ENCODE results near the gene EVX2. TPM values are rescaled to one million over a fixed set of nuclear protein-coding genes. Genes with fewer than 3 reads are reported as not detected.

Gene EVX2
- total RNA-seq, 1 experiment from 2014 or later: not detected

DNA sequence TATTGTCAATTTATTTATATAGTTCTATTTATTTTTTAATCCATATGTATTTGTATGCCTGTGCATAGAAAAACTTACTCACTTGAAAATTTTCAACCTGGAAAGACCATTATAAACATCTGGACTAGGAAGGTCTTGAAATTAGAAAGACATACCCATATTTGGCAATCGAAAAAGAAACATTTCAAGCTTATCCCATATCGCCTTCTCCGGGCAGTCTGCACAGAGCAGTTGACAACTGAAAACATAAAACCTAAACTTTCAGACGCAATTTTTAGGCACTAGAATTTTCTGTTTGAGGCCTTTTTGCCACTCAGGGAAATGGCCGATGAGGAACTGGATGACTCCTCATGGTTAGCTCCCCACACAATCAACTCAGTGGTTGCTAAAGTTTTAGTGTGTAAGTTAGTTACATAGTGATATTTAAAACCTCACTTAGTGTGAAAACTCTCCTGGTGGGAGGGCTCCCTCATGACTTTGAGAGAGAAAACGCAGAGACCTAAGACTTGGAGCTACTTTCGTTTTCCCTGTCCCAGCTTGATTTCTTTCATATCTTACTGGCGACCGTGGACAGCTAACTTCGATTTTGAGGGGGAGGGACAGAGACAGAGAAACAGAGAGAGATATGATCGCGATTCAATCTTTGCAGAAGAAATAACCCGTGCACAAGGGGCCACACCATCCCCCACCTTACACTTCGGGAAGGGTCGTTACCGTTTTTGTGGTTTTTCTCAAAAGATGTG, 12.7 kb upstream of the EVX2 start:
- DNase-seq (ENCODE audit: low read depth): peak; percentile 67

- no peak for DNase-seq (ENCODE audit: low read depth)
Observed at GRCh38 chr2:176095421-176095820, 11.7 kb upstream of the EVX2 start.

DNA sequence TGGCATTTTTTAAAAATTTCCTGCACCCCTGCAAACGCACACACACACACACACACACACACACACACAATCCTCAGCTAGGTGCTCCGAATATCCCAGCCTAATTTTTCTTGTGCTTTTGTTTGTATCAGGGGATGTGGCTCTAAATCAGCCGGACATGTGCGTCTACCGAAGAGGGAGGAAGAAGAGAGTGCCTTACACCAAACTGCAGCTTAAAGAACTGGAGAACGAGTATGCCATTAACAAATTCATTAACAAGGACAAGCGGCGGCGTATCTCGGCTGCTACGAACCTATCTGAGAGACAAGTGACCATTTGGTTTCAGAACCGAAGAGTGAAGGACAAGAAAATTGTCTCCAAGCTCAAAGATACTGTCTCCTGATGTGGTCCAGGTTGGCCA, 10.6 kb upstream of the EVX2 start:
- no peak for DNase-seq (ENCODE audit: low read depth)

DNA sequence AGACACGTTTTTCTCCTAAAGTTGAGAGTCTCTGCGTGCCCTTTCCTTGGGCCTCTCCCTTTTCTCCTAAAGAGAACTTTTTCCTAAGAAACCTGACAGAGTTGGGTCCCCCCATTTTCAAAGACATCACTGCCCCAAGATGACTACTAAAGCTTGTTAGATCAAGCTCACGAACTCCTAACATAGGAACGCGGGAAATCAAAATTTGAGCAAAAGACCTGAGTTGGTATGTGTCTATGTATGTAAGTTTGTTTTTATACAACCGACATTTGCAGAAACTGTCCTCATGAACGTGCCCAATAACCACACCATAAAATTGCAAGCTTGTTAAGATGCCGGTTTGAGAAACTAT, 10.1 kb upstream of the EVX2 start:
- DNase-seq (ENCODE audit: low read depth): no peak

DNA sequence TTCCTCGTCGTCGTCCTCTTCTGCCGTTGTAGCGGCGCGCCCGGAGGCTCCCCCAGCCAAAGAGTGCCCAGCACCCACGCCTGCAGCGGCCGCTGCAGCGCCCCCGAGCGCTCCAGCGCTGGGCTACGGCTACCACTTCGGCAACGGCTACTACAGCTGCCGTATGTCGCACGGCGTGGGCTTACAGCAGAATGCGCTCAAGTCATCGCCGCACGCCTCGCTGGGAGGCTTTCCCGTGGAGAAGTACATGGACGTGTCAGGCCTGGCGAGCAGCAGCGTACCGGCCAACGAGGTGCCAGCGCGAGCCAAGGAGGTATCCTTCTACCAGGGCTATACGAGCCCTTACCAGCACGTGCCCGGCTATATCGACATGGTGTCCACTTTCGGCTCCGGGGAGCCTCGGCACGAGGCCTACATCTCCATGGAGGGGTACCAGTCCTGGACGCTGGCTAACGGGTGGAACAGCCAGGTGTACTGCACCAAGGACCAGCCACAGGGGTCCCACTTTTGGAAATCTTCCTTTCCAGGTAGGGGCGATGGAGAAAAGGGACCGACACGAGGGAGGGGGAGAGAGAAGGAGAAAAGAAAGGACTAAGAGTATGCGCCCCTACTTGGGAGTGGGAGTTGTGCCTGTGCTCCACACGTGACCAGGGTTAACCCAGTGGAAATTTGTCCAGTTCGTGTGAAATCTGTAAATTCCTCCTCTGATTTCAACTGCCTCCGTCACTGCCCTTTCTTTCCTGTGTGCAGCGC, 9.6 kb upstream of the EVX2 start:
- DNase-seq (ENCODE audit: low read depth): peak; percentile 55

GRCh38 chr2:176092270-176093144, 8.7 kb upstream of the EVX2 start, which contains the start of gene HOXD13:
Gene HOXD13 (plus strand): TSS chr2:176092721. CDS start chr2:176092891, 170 bp downstream.
- DNase-seq (ENCODE audit: low read depth): peak; percentile 54

GRCh38 chr2:176091329-176092258, 7.8 kb upstream of the EVX2 start:
- no peak for DNase-seq (ENCODE audit: low read depth)

DNA sequence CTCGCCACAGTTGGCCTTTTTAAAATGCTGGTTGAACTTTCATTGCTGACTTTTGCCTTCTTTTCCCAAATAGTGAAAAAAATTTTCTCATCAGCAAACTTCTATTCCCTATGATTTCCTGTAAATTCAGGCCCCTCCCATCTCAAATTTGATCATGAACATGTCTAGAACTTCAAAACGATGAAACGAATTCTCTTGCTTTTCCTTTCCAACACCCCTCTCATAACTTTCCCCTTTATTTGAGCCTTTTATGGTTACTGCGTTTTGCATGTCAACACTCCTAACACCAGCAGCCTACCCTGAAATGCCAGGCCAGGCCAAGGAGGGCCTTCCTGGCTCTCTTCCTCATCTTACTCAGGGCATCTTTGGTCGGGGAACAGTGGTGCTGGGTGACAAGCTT, 7.1 kb upstream of the EVX2 start:
- no peak for DNase-seq (ENCODE audit: low read depth)

GRCh38 chr2:176089843-176090395, 6.2 kb upstream of the EVX2 start:
- no peak for DNase-seq (ENCODE audit: low read depth)

DNA sequence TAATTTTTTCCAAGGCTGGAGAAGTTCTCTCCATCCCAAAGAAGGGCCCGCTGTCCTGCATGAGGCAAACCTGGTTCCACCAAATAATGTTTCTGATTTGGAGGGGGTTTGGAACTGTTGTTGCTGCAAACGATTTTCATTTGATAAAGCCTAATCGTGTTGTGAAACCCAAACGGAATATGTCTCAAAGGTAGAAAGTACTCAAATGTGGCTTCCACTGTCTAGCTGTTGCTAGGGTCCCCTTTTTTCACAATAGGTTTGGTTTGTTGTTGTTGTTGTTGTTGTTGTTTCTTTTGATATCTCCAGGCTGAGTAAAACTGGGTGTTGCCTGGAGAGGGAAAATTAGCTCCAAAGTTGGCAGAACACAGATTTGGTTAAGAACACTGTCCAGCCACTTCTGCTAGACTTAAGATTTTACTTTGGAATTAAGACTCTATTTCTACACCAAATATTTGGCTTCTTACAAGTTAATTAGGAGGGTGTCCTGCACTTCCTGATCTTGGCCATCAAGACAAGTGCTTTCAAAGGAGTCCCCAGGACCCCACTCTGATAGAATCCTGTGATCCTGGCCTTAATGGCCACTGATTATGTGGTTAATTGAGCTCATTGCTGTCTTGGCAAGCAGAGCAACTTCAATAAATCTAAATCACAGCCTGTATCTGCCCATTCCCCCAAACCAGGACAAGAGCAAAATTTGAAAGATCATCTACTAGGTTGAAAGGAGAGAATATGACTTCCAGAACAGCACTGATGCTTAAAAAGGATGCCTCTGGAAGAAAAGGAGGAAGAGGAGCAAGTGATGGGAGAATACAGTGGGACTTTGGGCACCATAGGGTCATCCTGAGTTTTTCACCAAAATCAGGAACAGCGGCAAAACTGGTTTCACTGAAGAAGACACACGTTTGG, 5.4 kb upstream of the EVX2 start:
- no peak for DNase-seq (ENCODE audit: low read depth)

- peak; percentile 47 for DNase-seq (ENCODE audit: low read depth)
Observed at GRCh38 chr2:176088048-176088936, 4.5 kb upstream of the EVX2 start.

DNA sequence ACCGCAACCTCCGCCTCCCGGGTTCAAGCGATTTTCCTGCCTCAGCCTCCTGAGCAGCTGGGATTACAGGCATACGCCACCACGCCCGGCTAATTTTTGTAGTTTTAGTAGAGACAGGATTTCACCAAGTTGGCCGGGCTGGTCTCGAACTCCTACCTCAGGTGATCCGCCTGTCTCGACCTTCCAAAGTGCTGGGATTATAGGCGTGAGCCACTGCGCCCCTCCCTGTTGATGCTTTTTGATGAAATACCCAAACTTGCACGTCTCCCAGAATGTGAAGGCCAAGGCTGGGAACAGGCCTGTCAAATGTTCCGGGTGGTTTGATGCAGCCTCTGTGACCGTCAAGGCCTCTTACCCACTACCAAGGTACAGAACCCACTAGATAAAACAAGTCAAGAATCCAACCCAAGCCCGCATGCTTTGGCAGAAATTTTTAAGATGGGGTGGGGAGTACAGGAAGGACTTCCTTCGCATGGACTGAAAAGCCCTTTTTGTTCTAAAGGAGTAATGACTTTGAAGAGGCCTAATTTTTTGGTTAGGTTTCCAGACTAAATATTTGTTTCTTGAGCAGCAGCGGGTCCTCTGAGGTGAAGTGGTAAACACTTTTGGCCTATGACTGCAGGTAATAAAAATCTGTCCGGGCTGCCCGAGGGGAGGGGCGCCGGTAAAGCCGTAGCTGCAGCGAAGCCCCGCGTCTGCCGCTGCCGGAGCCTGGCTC, 3.7 kb upstream of the EVX2 start:
- no peak for DNase-seq (ENCODE audit: low read depth)

GRCh38 chr2:176085861-176086771, 2.4 kb upstream of the EVX2 start:
- peak; percentile 48 for DNase-seq (ENCODE audit: low read depth)

- DNase-seq (ENCODE audit: low read depth): no peak
Observed at GRCh38 chr2:176085120-176085788, 1.5 kb upstream of the EVX2 start.

DNA sequence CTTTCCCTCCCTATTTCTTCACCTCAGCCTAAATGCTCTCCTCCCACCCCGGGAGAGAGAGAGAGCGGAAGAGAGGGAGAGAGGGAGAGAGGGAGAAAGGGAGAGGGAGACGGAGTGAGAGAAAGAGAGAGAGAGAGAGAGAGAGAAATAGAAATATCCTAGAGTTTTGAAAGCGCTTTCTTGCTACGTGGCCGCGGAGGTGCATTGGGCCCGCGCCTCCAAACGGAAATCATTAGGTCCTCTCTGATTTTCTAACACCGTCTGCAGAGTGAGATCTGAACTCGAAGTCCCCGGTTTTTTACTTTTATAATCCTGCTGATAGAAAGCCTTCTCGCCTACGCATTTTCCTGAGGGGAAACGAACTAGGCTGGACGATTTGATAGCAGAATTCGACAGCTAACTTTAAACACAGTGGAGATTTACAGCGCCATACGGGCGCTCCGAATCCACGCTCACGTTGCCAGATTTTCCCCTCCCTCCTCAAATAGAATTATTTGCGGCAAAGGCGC, 903 bp upstream of the EVX2 start:
- DNase-seq (ENCODE audit: low read depth): no peak
